H1 (cell line): ENCODE data around the gene VSTM2L.

Experiments
- BCL11A ChIP-seq, 2 experiments: IDR thresholded peaks; one replicate each; pipeline ENCODE4 v1.6.1; 2011; ENCODE audit warnings: low read depth in 2 of 2, low read length in 2 of 2, mild to moderate bottlenecking in 2 of 2
- BRCA1 ChIP-seq: IDR thresholded peaks from 2 replicates; pipeline ENCODE4 v1.6.1; 2012; ENCODE audit warnings: low read depth, low read length, improper control_type of control experiment
- SRF ChIP-seq: IDR thresholded peaks from 2 replicates; pipeline ENCODE4 v1.6.1; 2011; ENCODE audit warnings: mild to moderate bottlenecking, low read depth, low read length, moderate library complexity
- SUZ12 ChIP-seq: fragments of 200-600 bp; sonication (generic); IDR thresholded peaks from 2 replicates; pipeline ENCODE4 v1.6.1; 2012; ENCODE audit warnings: mild to moderate bottlenecking, inconsistent platforms, low read length, moderate library complexity, mixed read lengths
- YY1 ChIP-seq: IDR thresholded peaks from 2 replicates; pipeline ENCODE4 v1.6.1; 2011; ENCODE audit warnings: low read depth, mild to moderate bottlenecking, low read length
- TF ChIP-seq, protein P1 (sequence below), 3 experiments: IDR thresholded peaks; 1 replicate in 2 of 3; 2 replicates in 1 of 3; pipeline versions ENCODE4 v1.5.1 to v1.6.1; 2011; ENCODE audit warnings: low read length in 3 of 3, mild to moderate bottlenecking in 3 of 3, inconsistent platforms in 2 of 3, low read depth in 1 of 3, moderate library complexity in 1 of 3; ENCODE audit not compliant: insufficient read depth in 1 of 3; ENCODE audit errors: control extremely low read depth in 1 of 3

DNA sequence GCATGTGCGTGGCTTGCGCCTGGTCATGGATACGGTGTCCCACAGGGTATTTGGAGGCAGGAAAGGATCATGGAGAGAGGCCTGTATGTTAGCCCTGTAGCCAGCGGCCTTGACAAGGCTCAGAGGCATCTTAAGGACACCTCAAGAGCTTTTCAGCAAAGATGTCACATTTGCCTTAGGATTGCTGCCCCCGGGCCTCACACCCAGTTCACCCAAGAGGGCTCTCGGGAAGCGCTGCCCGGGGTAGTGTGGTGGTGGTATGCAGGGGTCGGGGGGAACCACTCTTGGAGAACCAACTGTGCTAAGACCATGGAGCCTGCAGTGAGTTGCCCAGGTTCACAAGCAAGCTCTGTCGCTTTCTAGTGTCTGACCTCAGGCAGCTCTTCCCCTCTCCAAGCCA lies 36.9 kb upstream of the VSTM2L start:
- TF ChIP-seq YY1 (no peak), SUZ12 (no peak), BRCA1 (no peak), SRF (no peak), BCL11A (IDR thresholded peaks at IDR 0.05; ENCODE audit: low read depth in 2 of 2, low read length in 2 of 2) (no peak)
- TF ChIP-seq, protein P1, sequence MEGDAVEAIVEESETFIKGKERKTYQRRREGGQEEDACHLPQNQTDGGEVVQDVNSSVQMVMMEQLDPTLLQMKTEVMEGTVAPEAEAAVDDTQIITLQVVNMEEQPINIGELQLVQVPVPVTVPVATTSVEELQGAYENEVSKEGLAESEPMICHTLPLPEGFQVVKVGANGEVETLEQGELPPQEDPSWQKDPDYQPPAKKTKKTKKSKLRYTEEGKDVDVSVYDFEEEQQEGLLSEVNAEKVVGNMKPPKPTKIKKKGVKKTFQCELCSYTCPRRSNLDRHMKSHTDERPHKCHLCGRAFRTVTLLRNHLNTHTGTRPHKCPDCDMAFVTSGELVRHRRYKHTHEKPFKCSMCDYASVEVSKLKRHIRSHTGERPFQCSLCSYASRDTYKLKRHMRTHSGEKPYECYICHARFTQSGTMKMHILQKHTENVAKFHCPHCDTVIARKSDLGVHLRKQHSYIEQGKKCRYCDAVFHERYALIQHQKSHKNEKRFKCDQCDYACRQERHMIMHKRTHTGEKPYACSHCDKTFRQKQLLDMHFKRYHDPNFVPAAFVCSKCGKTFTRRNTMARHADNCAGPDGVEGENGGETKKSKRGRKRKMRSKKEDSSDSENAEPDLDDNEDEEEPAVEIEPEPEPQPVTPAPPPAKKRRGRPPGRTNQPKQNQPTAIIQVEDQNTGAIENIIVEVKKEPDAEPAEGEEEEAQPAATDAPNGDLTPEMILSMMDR (IDR thresholded peaks at IDR 0.05; ENCODE audit: control extremely low read depth in 1 of 3, insufficient read depth in 1 of 3, low read depth in 1 of 3, low read length in 3 of 3): no peak
